ENCODE data around the gene SLC16A6.
"Not testable (repeated sequence)": the region's sequence is repeated elsewhere in the genome, so short reads cannot be mapped to it uniquely, and the experiment has no call there.

Gene SLC16A6

GRCh38 chr17:68246271-68247028 is 44.5 kb downstream of the SLC16A6 start:
- no peak for FAIRE-seq

GRCh38 chr17:68239632-68240366 is 51.1 kb downstream of the SLC16A6 start:
- no peak for FAIRE-seq

GRCh38 chr17:68238871-68239253 is 52.1 kb downstream of the SLC16A6 start:
- FAIRE-seq, result no peak

- no peak for FAIRE-seq
These were observed 52.6 kb downstream of the SLC16A6 start for GRCh38 chr17:68238164-68238870.

- not testable (repeated sequence) for FAIRE-seq
These were observed 53.4 kb downstream of the SLC16A6 start for GRCh38 chr17:68237369-68238163.

- FAIRE-seq, result not testable (repeated sequence)
These were observed 55.6 kb downstream of the SLC16A6 start for GRCh38 chr17:68235336-68235791.

GRCh38 chr17:68234726-68235335 is 56.1 kb downstream of the SLC16A6 start:
- FAIRE-seq, result not testable (repeated sequence)

- not testable (repeated sequence) for FAIRE-seq
These were observed 58.2 kb downstream of the SLC16A6 start for GRCh38 chr17:68232741-68233140.

GRCh38 chr17:68231541-68231940 is 59.4 kb downstream of the SLC16A6 start:
- FAIRE-seq, result no peak

GRCh38 chr17:68231131-68231530 is 59.8 kb downstream of the SLC16A6 start:
- not testable (repeated sequence) for FAIRE-seq

- FAIRE-seq, result no peak
These were observed 61.3 kb downstream of the SLC16A6 start for GRCh38 chr17:68229619-68230018.

GRCh38 chr17:68228817-68229570 is 61.9 kb downstream of the SLC16A6 start:
- FAIRE-seq, result no peak

- FAIRE-seq, result not testable (repeated sequence)
These were observed 62.8 kb downstream of the SLC16A6 start for GRCh38 chr17:68228039-68228680.

- FAIRE-seq, result not testable (repeated sequence)
These were observed 65.9 kb downstream of the SLC16A6 start for GRCh38 chr17:68225055-68225454.

- FAIRE-seq, result no peak
These were observed 68.3 kb downstream of the SLC16A6 start for GRCh38 chr17:68222606-68223005.

GRCh38 chr17:68221786-68222185 is 69.1 kb downstream of the SLC16A6 start:
- no peak for FAIRE-seq

GRCh38 chr17:68220786-68221185 is 70.1 kb downstream of the SLC16A6 start:
- FAIRE-seq, result not testable (repeated sequence)

GRCh38 chr17:68220186-68220585 is 70.7 kb downstream of the SLC16A6 start:
- FAIRE-seq, result not testable (repeated sequence)

GRCh38 chr17:68219429-68219828 is 71.5 kb downstream of the SLC16A6 start:
- not testable (repeated sequence) for FAIRE-seq
